HCT116 (cell line): ENCODE data around the gene DOCK2. TPM values are rescaled to one million over a fixed set of nuclear protein-coding genes. Genes with fewer than 3 reads are reported as not detected.

Source experiments
- ATAC-seq: fragments of 200-7000 bp; cut with Tn5 transposase; 2 replicates; pipeline ENCODE4 v1.9.1; 2020; ENCODE audit warnings: mild to moderate bottlenecking, moderate library complexity
- BruUV-seq: library from RNA; stranded (reverse); fragments of 400-500 nt; replicated peaks from 2 replicates; lab custom pipeline; 2021; lab: Mats Ljungman, UMichigan
- CTCF ChIA-PET: fragments of 300-600 bp; sonication (Branson Sonifier 250); formaldehyde crosslinking; loops from one replicate; lab custom pipeline; 2021; ENCODE audit warnings: antibody characterized with exemption; lab: Charles Lee
- POLR2A ChIA-PET: fragments of 300-600, 350-600 bp; sonication (Branson Sonifier 250); formaldehyde crosslinking; loops from one replicate; lab custom pipeline; 2021; ENCODE audit warnings: antibody characterized with exemption; lab: Charles Lee
- RAD21 ChIA-PET, 2 experiments: fragments of 300-600 bp; sonication (Branson Sonifier 250); formaldehyde crosslinking; loops; one replicate each; lab custom pipeline; 2023; ENCODE audit warnings: low total read pairs in 2 of 2; ENCODE audit not compliant: uncharacterized antibody in 2 of 2, unreplicated experiment in 2 of 2, low non-redundant PET in 1 of 2; lab: Charles Lee
- DNase-seq: peaks from one replicate; pipeline ENCODE4 v3.0.0-alpha.2; 2010; ENCODE audit warnings: low read depth, low spot score
- H2AFZ ChIP-seq: fragments of 200-600 bp; shearing (Covaris generic), sonication (generic); 2 replicates; pipeline ENCODE4 v1.6.1; 2017; ENCODE audit warnings: low read depth, mixed run types, mixed read lengths, antibody characterized with exemption, low read length; ENCODE audit not compliant: poor library complexity, severe bottlenecking
- H3K27ac ChIP-seq: 2 replicates; pipeline ENCODE4 v1.5.1; 2012; ENCODE audit warnings: low read depth, low read length
- H3K27me3 ChIP-seq: fragments of 200-600 bp; sonication (generic); 2 replicates; pipeline ENCODE4 v1.6.1; 2016; ENCODE audit warnings: mixed run types, low read length, mixed read lengths; ENCODE audit not compliant: insufficient read depth
- H3K36me3 ChIP-seq, 2 experiments: fragments of 200-500 bp in 1 of 2; fragments of 200-600 bp in 1 of 2; sonication (Bioruptor generic) in 1 of 2; sonication (generic) in 1 of 2; 2 replicates each; pipeline versions ENCODE4 v1.5.1 to v1.6.1; 2014 to 2016; ENCODE audit warnings: low read length in 2 of 2, inconsistent platforms in 1 of 2, mixed read lengths in 1 of 2, mixed run types in 1 of 2; ENCODE audit not compliant: insufficient read depth in 2 of 2, control insufficient read depth in 1 of 2
- H3K4me1 ChIP-seq, 2 experiments: fragments of 200-600 bp in 1 of 2; sonication (generic) in 1 of 2; 2 replicates each; pipeline versions ENCODE4 v1.5.1 to v1.6.1; 2012 to 2017; ENCODE audit warnings: low read length in 2 of 2, inconsistent platforms in 1 of 2, mild to moderate bottlenecking in 1 of 2, mixed read lengths in 1 of 2, mixed run types in 1 of 2, moderate library complexity in 1 of 2; ENCODE audit not compliant: insufficient read depth in 2 of 2, control insufficient read depth in 1 of 2
- H3K4me2 ChIP-seq: fragments of 200-600 bp; sonication (generic); 2 replicates; pipeline ENCODE4 v1.6.1; 2017; ENCODE audit warnings: mixed run types, low read length, mixed read lengths
- H3K4me3 ChIP-seq, 2 experiments: fragments of 200-600 bp in 1 of 2; sonication (generic) in 1 of 2; replicated peaks in 1 of 2; 2 replicates each; pipeline ENCODE4 v1.5.1; 2011 to 2016; ENCODE audit warnings: low read length in 2 of 2, control low read depth in 1 of 2, low read depth in 1 of 2, mild to moderate bottlenecking in 1 of 2, mixed read lengths in 1 of 2, mixed run types in 1 of 2
- H3K79me2 ChIP-seq: fragments of 200-600 bp; sonication (generic); 2 replicates; pipeline ENCODE4 v1.6.1; 2017; ENCODE audit warnings: mild to moderate bottlenecking, mixed run types, low read length, moderate library complexity, mixed read lengths; ENCODE audit not compliant: insufficient read depth
- H3K9ac ChIP-seq: fragments of 200-600 bp; sonication (generic); 2 replicates; pipeline ENCODE4 v1.6.1; 2016; ENCODE audit warnings: low read length, mixed read lengths
- H3K9me2 ChIP-seq: fragments of 200-600 bp; sonication (generic), shearing (Covaris generic); 2 replicates; pipeline ENCODE4 v1.6.1; 2017; ENCODE audit warnings: mixed run types, mild to moderate bottlenecking, moderate library complexity; ENCODE audit not compliant: insufficient read depth
- H3K9me3 ChIP-seq, 2 experiments: fragments of 200-500 bp in 1 of 2; fragments of 200-600 bp in 1 of 2; sonication (Bioruptor generic) in 1 of 2; sonication (generic) in 1 of 2; 2 replicates each; pipeline ENCODE4 v1.6.1; 2014 to 2017; ENCODE audit warnings: low read length in 2 of 2, mixed read lengths in 2 of 2, inconsistent platforms in 1 of 2, low read depth in 1 of 2, mild to moderate bottlenecking in 1 of 2, mixed run types in 1 of 2, moderate library complexity in 1 of 2; ENCODE audit not compliant: control insufficient read depth in 1 of 2, insufficient read depth in 1 of 2
- H4K20me1 ChIP-seq: fragments of 200-600 bp; sonication (generic), shearing (Covaris generic); 2 replicates; pipeline ENCODE4 v1.6.1; 2017; ENCODE audit warnings: mixed run types, mild to moderate bottlenecking, moderate library complexity; ENCODE audit not compliant: insufficient read depth
- CBX3 ChIP-seq: IDR thresholded peaks from 2 replicates; pipeline ENCODE4 v1.6.1; 2012; ENCODE audit warnings: low read depth
- CEBPB ChIP-seq: IDR thresholded peaks from 2 replicates; pipeline ENCODE4 v1.6.1; 2012; ENCODE audit warnings: low read depth
- CTCF ChIP-seq, 3 experiments: fragments of 200-600 bp in 1 of 3; sonication (generic) in 1 of 3; IDR thresholded peaks in 2 of 3; conservative IDR thresholded peaks in 1 of 3; 2 replicates each; pipeline ENCODE4 v1.5.1; 2012 to 2017; ENCODE audit warnings: low read depth in 2 of 3, low read length in 2 of 3, antibody characterized with exemption in 1 of 3, borderline replicate concordance in 1 of 3, control low read depth in 1 of 3, mild to moderate bottlenecking in 1 of 3, mixed read lengths in 1 of 3, mixed run types in 1 of 3, moderate library complexity in 1 of 3; ENCODE audit not compliant: insufficient read depth in 1 of 3
- EGR1 ChIP-seq: IDR thresholded peaks from 2 replicates; pipeline ENCODE4 v1.6.1; 2012; ENCODE audit warnings: low read depth
- ELF1 ChIP-seq: IDR thresholded peaks from 2 replicates; pipeline ENCODE4 v1.6.1; 2012; ENCODE audit warnings: low read depth, borderline replicate concordance
- EZH2 ChIP-seq: fragments of 200-600 bp; sonication (generic); IDR thresholded peaks from 2 replicates; pipeline ENCODE4 v1.6.1; 2017; ENCODE audit warnings: antibody characterized with exemption, mixed run types
- EZH2phosphoT487 ChIP-seq: fragments of 200-600 bp; IDR thresholded peaks from 2 replicates; pipeline ENCODE4 v1.6.1; 2018; ENCODE audit warnings: antibody characterized with exemption, borderline replicate concordance
- FOSL1 ChIP-seq: IDR thresholded peaks from 2 replicates; pipeline ENCODE4 v1.6.1; 2012; ENCODE audit warnings: low read depth
- JUND ChIP-seq: IDR thresholded peaks from 2 replicates; pipeline ENCODE4 v1.6.1; 2012
- POLR2A ChIP-seq: IDR thresholded peaks from 2 replicates; pipeline ENCODE4 v1.7.0; 2011; ENCODE audit warnings: borderline replicate concordance; ENCODE audit not compliant: insufficient read depth, insufficient read length; ENCODE audit errors: extremely low read depth
- POLR2AphosphoS5 ChIP-seq: IDR thresholded peaks from 2 replicates; pipeline ENCODE4 v1.6.1; 2011; ENCODE audit warnings: mild to moderate bottlenecking, low read depth, low read length, moderate library complexity
- RAD21 ChIP-seq: IDR thresholded peaks from 2 replicates; pipeline ENCODE4 v1.6.1; 2012; ENCODE audit warnings: low read depth, mild to moderate bottlenecking
- REST ChIP-seq: IDR thresholded peaks from 2 replicates; pipeline ENCODE4 v1.6.1; 2012; ENCODE audit warnings: low read depth
- SIN3A ChIP-seq: IDR thresholded peaks from 2 replicates; pipeline ENCODE4 v1.6.1; 2012; ENCODE audit warnings: low read depth
- SP1 ChIP-seq: IDR thresholded peaks from 2 replicates; pipeline ENCODE4 v1.6.1; 2012; ENCODE audit warnings: low read depth
- TCF7L2 ChIP-seq: IDR thresholded peaks from 2 replicates; pipeline ENCODE4 v1.7.0; 2011; ENCODE audit warnings: borderline replicate concordance, inconsistent platforms; ENCODE audit not compliant: insufficient read depth, insufficient read length; ENCODE audit errors: extremely low read depth
- YY1 ChIP-seq: IDR thresholded peaks from 2 replicates; pipeline ENCODE4 v1.6.1; 2011; ENCODE audit warnings: low read length, low read depth, moderate library complexity, mild to moderate bottlenecking; ENCODE audit not compliant: insufficient replicate concordance; ENCODE audit errors: extremely low read depth
- ZBTB33 ChIP-seq: IDR thresholded peaks from 2 replicates; pipeline ENCODE4 v1.6.1; 2011; ENCODE audit warnings: mild to moderate bottlenecking, low read length, moderate library complexity; ENCODE audit not compliant: insufficient replicate concordance; ENCODE audit errors: extremely low read depth
- intact Hi-C: fragments of 100-400 bp; cut with micrococcal nuclease; formaldehyde crosslinking; loops from 2 replicates; pipeline ENCODE4 v1.10.0; 2022
- total RNA-seq: library from RNA; stranded (reverse); gene quantifications from one replicate; pipeline ENCODE4 v1.2.1, GENCODE V29; 2021; ENCODE audit not compliant: unreplicated experiment
- TF ChIP-seq, protein P1 (sequence below): IDR thresholded peaks from 2 replicates; pipeline ENCODE4 v1.6.1; 2012
- TF ChIP-seq, protein P2 (sequence below): IDR thresholded peaks from 2 replicates; pipeline ENCODE4 v1.6.1; 2012

The DOCK2 gene
- total RNA-seq, 1 experiment from 2014 or later = 0.89 TPM

GRCh38 chr5:169837686-169838085 is 200.6 kb downstream of the DOCK2 start:
- ATAC-seq = no peak
- H3K9ac ChIP-seq = no peak overlapping the region
- no peak overlapping the region for H3K4me2 ChIP-seq
- H3K79me2 ChIP-seq = no peaks in the 10 kb centered on the region
- intact Hi-C loops = no loop called here
- CTCF ChIA-PET = interaction anchor here (1.1 kb wide), 1 partner anchor 143 kb away, joined by 3 read pairs; the partner anchor contains the start of gene INSYN2B
- BruUV-seq = no TSS peak
- no peak for DNase-seq
- RAD21 ChIA-PET = no interaction called here
- no peaks in the 10 kb centered on the region for H3K9me2 ChIP-seq
- TF ChIP-seq CEBPB (no peak), CBX3 (no peak), JUND (no peak), POLR2A (no peak), TCF7L2 (no peak), SIN3A (no peak), YY1 (no peak), REST (no peak), EZH2 (no peak), FOSL1 (no peak), ELF1 (no peak), RAD21 (no peak), SP1 (no peak), EGR1 (no peak), CTCF (IDR thresholded peaks at IDR 0.05 in 2 of 3, conservative IDR thresholded peaks at IDR 0.05 in 1 of 3; ENCODE audit: borderline replicate concordance in 1 of 3, insufficient read depth in 1 of 3, low read depth in 2 of 3, low read length in 2 of 3) (no peak), EZH2phosphoT487 (no peak), POLR2AphosphoS5 (no peak), ZBTB33 (no peak)
- TF ChIP-seq, protein P1, sequence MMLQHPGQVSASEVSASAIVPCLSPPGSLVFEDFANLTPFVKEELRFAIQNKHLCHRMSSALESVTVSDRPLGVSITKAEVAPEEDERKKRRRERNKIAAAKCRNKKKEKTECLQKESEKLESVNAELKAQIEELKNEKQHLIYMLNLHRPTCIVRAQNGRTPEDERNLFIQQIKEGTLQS = no peak
- TF ChIP-seq, protein P2, sequence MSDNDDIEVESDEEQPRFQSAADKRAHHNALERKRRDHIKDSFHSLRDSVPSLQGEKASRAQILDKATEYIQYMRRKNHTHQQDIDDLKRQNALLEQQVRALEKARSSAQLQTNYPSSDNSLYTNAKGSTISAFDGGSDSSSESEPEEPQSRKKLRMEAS = no peak
- no peaks in the 10 kb centered on the region for H3K4me1 ChIP-seq
- H3K4me3 ChIP-seq = no peak overlapping the region
- H4K20me1 ChIP-seq = no peaks in the 10 kb centered on the region
- H2AFZ ChIP-seq = no peak overlapping the region
- H3K27me3 ChIP-seq = peaks cover 6% of the 10 kb centered on the region; the same call in 1 of the 2 replicates
- POLR2A ChIA-PET = no interaction called here
- no peak overlapping the region for H3K27ac ChIP-seq
- H3K36me3 ChIP-seq = no peaks in the 10 kb centered on the region
- H3K9me3 ChIP-seq = no peaks in the 10 kb centered on the region
